HEK293 (cell line): Measurements from ENCODE around the gene TAF11L14.

Source experiments
- HOXC10 ChIP-seq: sonication (generic); formaldehyde crosslinking; IDR thresholded peaks from 2 replicates; pipeline ENCODE4 v1.8.1; 2023; ENCODE audit warnings: mild to moderate bottlenecking, missing genetic modification reagents
- KLF1 ChIP-seq: fragments of 450-650 bp; formaldehyde crosslinking; IDR thresholded peaks from 2 replicates; pipeline ENCODE4 v1.5.1; 2016; ENCODE audit warnings: missing biosample characterization, missing genetic modification characterization
- KLF9 ChIP-seq: fragments of 450-650 bp; formaldehyde crosslinking; IDR thresholded peaks from 2 replicates; pipeline ENCODE4 v1.5.1; 2016; ENCODE audit warnings: missing biosample characterization, missing genetic modification characterization, low read depth
- ZBTB1 ChIP-seq: fragments of 450-650 bp; formaldehyde crosslinking; IDR thresholded peaks from 2 replicates; pipeline ENCODE4 v1.5.1; 2016; ENCODE audit warnings: missing biosample characterization, missing genetic modification characterization
- ZBTB20 ChIP-seq: fragments of 450-650 bp; formaldehyde crosslinking; IDR thresholded peaks from 2 replicates; pipeline ENCODE4 v1.5.1; 2016; ENCODE audit warnings: missing biosample characterization, missing genetic modification characterization
- ZNF133 ChIP-seq: fragments of 450-650 bp; formaldehyde crosslinking; IDR thresholded peaks from 2 replicates; pipeline ENCODE4 v1.5.1; 2016; ENCODE audit warnings: missing biosample characterization, missing genetic modification characterization
- ZNF239 ChIP-seq: fragments of 450-650 bp; formaldehyde crosslinking; IDR thresholded peaks from 2 replicates; pipeline ENCODE4 v1.5.1; 2016; ENCODE audit warnings: missing biosample characterization, missing genetic modification characterization
- ZNF76 ChIP-seq: fragments of 450-650 bp; formaldehyde crosslinking; IDR thresholded peaks from 2 replicates; pipeline ENCODE4; 2016; ENCODE audit warnings: low read depth, missing biosample characterization, missing genetic modification characterization, borderline replicate concordance
- ZNF777 ChIP-seq: fragments of 450-650 bp; formaldehyde crosslinking; IDR thresholded peaks from 2 replicates; pipeline ENCODE4 v1.5.1; 2017; ENCODE audit warnings: missing biosample characterization, missing genetic modification characterization, borderline replicate concordance
- TF ChIP-seq, protein P1 (sequence below): fragments of 450-650 bp; formaldehyde crosslinking; IDR thresholded peaks from 2 replicates; pipeline ENCODE4 v1.5.1; 2016; ENCODE audit warnings: missing biosample characterization, missing genetic modification characterization
- TF ChIP-seq, protein P2 (sequence below): fragments of 450-650 bp; formaldehyde crosslinking; IDR thresholded peaks from 2 replicates; pipeline ENCODE4 v1.5.1; 2016; ENCODE audit warnings: missing biosample characterization, missing genetic modification characterization
- TF ChIP-seq, protein P3 (sequence below): fragments of 450-650 bp; formaldehyde crosslinking; IDR thresholded peaks from 2 replicates; pipeline ENCODE4 v1.5.1; 2016; ENCODE audit warnings: missing biosample characterization, missing genetic modification characterization

DNA sequence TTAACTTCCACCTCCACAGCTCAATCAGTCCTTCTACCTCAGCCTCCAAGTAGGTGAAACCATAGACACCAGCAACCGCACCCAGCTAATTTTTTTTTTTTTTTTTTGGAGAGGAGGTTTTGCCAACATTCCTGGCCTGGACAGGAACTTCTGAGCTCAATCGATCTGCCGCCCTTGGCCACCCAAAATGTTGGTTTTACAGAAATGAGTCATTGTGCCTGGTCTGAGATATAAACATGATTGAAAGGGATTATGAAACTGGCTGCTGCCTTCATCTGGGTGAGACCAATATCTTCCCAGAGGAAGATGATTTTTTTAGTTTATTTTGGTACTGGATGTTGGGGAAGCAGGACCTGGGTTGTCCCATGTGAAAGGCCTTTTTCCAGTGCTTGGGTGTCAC is 14.9 kb upstream of the TAF11L14 start:
- TF ChIP-seq, protein P1, sequence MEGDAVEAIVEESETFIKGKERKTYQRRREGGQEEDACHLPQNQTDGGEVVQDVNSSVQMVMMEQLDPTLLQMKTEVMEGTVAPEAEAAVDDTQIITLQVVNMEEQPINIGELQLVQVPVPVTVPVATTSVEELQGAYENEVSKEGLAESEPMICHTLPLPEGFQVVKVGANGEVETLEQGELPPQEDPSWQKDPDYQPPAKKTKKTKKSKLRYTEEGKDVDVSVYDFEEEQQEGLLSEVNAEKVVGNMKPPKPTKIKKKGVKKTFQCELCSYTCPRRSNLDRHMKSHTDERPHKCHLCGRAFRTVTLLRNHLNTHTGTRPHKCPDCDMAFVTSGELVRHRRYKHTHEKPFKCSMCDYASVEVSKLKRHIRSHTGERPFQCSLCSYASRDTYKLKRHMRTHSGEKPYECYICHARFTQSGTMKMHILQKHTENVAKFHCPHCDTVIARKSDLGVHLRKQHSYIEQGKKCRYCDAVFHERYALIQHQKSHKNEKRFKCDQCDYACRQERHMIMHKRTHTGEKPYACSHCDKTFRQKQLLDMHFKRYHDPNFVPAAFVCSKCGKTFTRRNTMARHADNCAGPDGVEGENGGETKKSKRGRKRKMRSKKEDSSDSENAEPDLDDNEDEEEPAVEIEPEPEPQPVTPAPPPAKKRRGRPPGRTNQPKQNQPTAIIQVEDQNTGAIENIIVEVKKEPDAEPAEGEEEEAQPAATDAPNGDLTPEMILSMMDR (tag by site-specific recombination): no peak
- TF ChIP-seq, protein P2, sequence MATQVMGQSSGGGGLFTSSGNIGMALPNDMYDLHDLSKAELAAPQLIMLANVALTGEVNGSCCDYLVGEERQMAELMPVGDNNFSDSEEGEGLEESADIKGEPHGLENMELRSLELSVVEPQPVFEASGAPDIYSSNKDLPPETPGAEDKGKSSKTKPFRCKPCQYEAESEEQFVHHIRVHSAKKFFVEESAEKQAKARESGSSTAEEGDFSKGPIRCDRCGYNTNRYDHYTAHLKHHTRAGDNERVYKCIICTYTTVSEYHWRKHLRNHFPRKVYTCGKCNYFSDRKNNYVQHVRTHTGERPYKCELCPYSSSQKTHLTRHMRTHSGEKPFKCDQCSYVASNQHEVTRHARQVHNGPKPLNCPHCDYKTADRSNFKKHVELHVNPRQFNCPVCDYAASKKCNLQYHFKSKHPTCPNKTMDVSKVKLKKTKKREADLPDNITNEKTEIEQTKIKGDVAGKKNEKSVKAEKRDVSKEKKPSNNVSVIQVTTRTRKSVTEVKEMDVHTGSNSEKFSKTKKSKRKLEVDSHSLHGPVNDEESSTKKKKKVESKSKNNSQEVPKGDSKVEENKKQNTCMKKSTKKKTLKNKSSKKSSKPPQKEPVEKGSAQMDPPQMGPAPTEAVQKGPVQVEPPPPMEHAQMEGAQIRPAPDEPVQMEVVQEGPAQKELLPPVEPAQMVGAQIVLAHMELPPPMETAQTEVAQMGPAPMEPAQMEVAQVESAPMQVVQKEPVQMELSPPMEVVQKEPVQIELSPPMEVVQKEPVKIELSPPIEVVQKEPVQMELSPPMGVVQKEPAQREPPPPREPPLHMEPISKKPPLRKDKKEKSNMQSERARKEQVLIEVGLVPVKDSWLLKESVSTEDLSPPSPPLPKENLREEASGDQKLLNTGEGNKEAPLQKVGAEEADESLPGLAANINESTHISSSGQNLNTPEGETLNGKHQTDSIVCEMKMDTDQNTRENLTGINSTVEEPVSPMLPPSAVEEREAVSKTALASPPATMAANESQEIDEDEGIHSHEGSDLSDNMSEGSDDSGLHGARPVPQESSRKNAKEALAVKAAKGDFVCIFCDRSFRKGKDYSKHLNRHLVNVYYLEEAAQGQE (tag by site-specific recombination): no peak
- no peak for TF ChIP-seq KLF9 (tag by site-specific recombination)
- TF ChIP-seq ZNF133 (tag by site-specific recombination): no peak
- TF ChIP-seq ZNF76 (tag by site-specific recombination): no peak
- no peak for TF ChIP-seq ZBTB20 (tag by site-specific recombination)
- TF ChIP-seq, protein P3, sequence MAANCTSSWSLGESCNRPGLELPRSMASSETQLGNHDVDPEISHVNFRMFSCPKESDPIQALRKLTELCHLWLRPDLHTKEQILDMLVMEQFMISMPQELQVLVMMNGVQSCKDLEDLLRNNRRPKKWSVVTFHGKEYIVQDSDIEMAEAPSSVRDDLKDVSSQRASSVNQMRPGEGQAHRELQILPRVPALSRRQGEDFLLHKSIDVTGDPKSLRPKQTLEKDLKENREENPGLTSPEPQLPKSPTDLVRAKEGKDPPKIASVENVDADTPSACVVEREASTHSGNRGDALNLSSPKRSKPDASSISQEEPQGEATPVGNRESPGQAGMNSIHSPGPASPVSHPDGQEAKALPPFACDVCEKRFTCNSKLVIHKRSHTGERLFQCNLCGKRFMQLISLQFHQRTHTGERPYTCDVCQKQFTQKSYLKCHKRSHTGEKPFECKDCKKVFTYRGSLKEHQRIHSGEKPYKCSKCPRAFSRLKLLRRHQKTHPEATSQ (tag by site-specific recombination): no peak
- TF ChIP-seq ZNF239 (tag by site-specific recombination): no peak
- TF ChIP-seq ZBTB1 (tag by site-specific recombination): no peak
- no peak for TF ChIP-seq KLF1
- TF ChIP-seq HOXC10 (CRISPR knock-in tag): no peak
- TF ChIP-seq ZNF777: no peak
